DOHH2 (cell line): Measurements from ENCODE around the gene CPNE8.

Experiments used
- H3F3A ChIP-seq: fragments of 200-600 bp; sonication (generic), shearing (Covaris generic); 2 replicates; pipeline ENCODE4 v1.6.0; 2016; ENCODE audit warnings: antibody characterized with exemption, mild to moderate bottlenecking; ENCODE audit not compliant: control insufficient read depth, insufficient read depth
- H3K27ac ChIP-seq: fragments of 200-600 bp; sonication (generic); 2 replicates; pipeline ENCODE4 v1.5.1; 2014; ENCODE audit warnings: low read depth, mild to moderate bottlenecking, low read length, moderate library complexity
- H3K27me3 ChIP-seq: fragments of 200-600 bp; sonication (generic); 2 replicates; pipeline ENCODE4 v1.6.1; 2014; ENCODE audit warnings: mild to moderate bottlenecking, low read length, mixed read lengths; ENCODE audit not compliant: control insufficient read depth
- H3K36me3 ChIP-seq: fragments of 200-600 bp; sonication (generic); 2 replicates; pipeline ENCODE4 v1.6.1; 2014; ENCODE audit warnings: mild to moderate bottlenecking, low read length, moderate library complexity, mixed read lengths; ENCODE audit not compliant: control insufficient read depth
- H3K4me1 ChIP-seq: fragments of 200-600 bp; sonication (generic); 2 replicates; pipeline ENCODE4 v1.6.1; 2014; ENCODE audit warnings: mild to moderate bottlenecking, low read length, mixed read lengths; ENCODE audit not compliant: control insufficient read depth
- H3K4me2 ChIP-seq: fragments of 200-600 bp; sonication (generic); 2 replicates; pipeline ENCODE4 v1.6.0; 2014; ENCODE audit warnings: mild to moderate bottlenecking, low read length, moderate library complexity
- H3K4me3 ChIP-seq: fragments of 200-600 bp; sonication (generic); 2 replicates; pipeline ENCODE4 v1.5.1; 2014; ENCODE audit warnings: mild to moderate bottlenecking, low read length, mixed read lengths
- H3K79me2 ChIP-seq: fragments of 200-600 bp; sonication (generic); 2 replicates; pipeline ENCODE4 v1.6.1; 2014; ENCODE audit warnings: mild to moderate bottlenecking, low read length, mixed read lengths; ENCODE audit not compliant: control insufficient read depth
- H3K9me2 ChIP-seq: fragments of 200-600 bp; sonication (generic); replicated peaks from 2 replicates; pipeline ENCODE4 v1.6.1; 2014; ENCODE audit warnings: mild to moderate bottlenecking, low read length, mixed read lengths; ENCODE audit not compliant: control insufficient read depth
- H3K9me3 ChIP-seq: fragments of 200-600 bp; sonication (generic); 2 replicates; pipeline ENCODE4 v1.6.1; 2014; ENCODE audit warnings: antibody characterized with exemption, low read length, mixed read lengths; ENCODE audit not compliant: control insufficient read depth, insufficient read depth
- H4K20me1 ChIP-seq: fragments of 200-600 bp; sonication (generic); 2 replicates; pipeline ENCODE4 v1.6.0; 2014; ENCODE audit warnings: low read depth, mild to moderate bottlenecking, antibody characterized with exemption, low read length, moderate library complexity; ENCODE audit not compliant: control insufficient read depth, insufficient read depth
- EZH2phosphoT487 ChIP-seq: fragments of 200-600 bp; sonication (generic); IDR thresholded peaks from 2 replicates; pipeline ENCODE4 v1.6.1; 2017; ENCODE audit warnings: borderline replicate concordance, mild to moderate bottlenecking, antibody characterized with exemption, low read length, moderate library complexity, mixed read lengths
- TF ChIP-seq, protein P1 (sequence below): fragments of 200-600 bp; sonication (generic); IDR thresholded peaks from one replicate; pipeline ENCODE4 v1.5.1; 2014; ENCODE audit warnings: antibody characterized with exemption, mild to moderate bottlenecking, low read depth, low read length; ENCODE audit not compliant: poor library complexity, severe bottlenecking

CPNE8 gene

DNA sequence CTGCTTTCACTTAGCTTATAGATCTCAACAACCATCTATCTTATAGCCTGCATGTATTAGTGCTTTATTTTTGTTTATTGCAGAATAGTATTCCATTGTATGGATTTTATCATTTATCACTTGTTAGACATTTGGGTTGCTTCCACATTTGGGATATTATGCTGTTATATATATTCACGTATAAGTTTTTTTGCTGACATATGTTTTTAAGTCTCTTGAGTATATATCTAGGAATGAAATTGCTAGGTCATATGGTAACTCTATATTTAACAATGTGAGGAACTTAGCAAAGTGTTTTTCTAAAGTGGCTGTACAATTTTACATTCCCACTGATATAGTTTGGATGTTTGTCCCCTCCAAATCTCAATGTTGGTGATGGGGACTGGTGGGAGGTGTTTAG lies 208.1 kb downstream of the CPNE8 start:
- no peaks in the 10 kb centered on the region for H3K27me3 ChIP-seq
- no peaks in the 10 kb centered on the region for H3K79me2 ChIP-seq
- no peak overlapping the region for H3K27ac ChIP-seq
- H3K4me2 ChIP-seq, result no peak overlapping the region
- H4K20me1 ChIP-seq, result no peaks in the 10 kb centered on the region
- no peak for TF ChIP-seq EZH2phosphoT487
- TF ChIP-seq, protein P1, sequence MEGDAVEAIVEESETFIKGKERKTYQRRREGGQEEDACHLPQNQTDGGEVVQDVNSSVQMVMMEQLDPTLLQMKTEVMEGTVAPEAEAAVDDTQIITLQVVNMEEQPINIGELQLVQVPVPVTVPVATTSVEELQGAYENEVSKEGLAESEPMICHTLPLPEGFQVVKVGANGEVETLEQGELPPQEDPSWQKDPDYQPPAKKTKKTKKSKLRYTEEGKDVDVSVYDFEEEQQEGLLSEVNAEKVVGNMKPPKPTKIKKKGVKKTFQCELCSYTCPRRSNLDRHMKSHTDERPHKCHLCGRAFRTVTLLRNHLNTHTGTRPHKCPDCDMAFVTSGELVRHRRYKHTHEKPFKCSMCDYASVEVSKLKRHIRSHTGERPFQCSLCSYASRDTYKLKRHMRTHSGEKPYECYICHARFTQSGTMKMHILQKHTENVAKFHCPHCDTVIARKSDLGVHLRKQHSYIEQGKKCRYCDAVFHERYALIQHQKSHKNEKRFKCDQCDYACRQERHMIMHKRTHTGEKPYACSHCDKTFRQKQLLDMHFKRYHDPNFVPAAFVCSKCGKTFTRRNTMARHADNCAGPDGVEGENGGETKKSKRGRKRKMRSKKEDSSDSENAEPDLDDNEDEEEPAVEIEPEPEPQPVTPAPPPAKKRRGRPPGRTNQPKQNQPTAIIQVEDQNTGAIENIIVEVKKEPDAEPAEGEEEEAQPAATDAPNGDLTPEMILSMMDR, result no peak
- H3F3A ChIP-seq, result no peaks in the 10 kb centered on the region
- no peaks in the 10 kb centered on the region for H3K4me1 ChIP-seq
- H3K36me3 ChIP-seq, result no peaks in the 10 kb centered on the region
- no peak overlapping the region for H3K4me3 ChIP-seq
- no peaks in the 10 kb centered on the region for H3K9me2 ChIP-seq
- H3K9me3 ChIP-seq, result no peaks in the 10 kb centered on the region

DNA sequence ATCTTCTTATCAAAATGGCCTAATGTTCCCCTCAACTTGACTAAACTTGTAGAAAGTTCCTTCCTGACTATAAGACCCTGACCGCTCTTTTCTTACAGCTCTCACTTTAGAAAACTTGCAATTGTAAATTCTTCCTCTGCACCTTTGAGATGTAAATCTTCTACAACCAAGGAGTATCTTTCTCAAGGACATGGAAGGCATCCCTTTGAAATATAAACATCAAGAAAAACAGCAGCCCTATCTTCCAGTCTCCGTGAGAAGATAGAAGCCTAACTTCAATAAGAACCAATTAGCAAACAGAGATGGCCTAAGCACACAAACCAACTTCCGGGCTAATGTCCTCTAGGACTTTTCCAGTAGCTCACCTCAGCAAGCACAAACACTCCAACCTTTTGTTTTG lies 210.3 kb downstream of the CPNE8 start:
- Histone ChIP-seq H3K4me2 (no peak overlapping the region), H3K36me3 (no peaks in the 10 kb centered on the region), H4K20me1 (no peaks in the 10 kb centered on the region), H3K79me2 (no peaks in the 10 kb centered on the region), H3K9me2 (no peaks in the 10 kb centered on the region), H3K9me3 (no peaks in the 10 kb centered on the region), H3K27me3 (no peaks in the 10 kb centered on the region), H3K4me1 (no peaks in the 10 kb centered on the region), H3F3A (no peaks in the 10 kb centered on the region), H3K4me3 (no peak overlapping the region), H3K27ac (no peak overlapping the region)
- TF ChIP-seq, protein P1, result no peak
- TF ChIP-seq EZH2phosphoT487, result no peak

DNA sequence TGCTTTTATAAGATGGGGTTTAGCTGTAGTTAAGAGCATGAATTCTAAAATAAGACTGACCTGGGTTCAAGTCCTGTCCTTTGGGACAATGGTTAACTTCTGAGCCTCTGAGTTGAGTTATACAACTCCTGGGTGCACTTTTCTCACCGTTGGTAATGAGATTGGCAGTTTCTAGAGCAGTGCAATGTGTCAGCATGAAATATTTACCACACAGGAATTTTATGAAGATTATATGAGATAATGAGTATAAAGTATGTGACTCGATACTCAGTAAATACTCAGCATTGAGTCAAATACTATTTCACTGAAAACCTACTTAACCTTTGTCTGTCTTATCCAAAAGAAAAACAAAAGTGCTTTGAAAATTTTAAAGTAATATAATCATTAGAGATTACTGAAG lies 214.2 kb downstream of the CPNE8 start:
- Histone ChIP-seq H3K79me2 (no peaks in the 10 kb centered on the region), H3K27ac (no peak overlapping the region), H3K4me1 (no peaks in the 10 kb centered on the region), H3K4me2 (no peak overlapping the region), H3K36me3 (no peaks in the 10 kb centered on the region), H3K9me3 (no peaks in the 10 kb centered on the region), H3K9me2 (no peaks in the 10 kb centered on the region), H3K4me3 (no peak overlapping the region), H4K20me1 (no peaks in the 10 kb centered on the region), H3K27me3 (no peaks in the 10 kb centered on the region), H3F3A (no peaks in the 10 kb centered on the region)
- TF ChIP-seq, protein P1, result no peak
- no peak for TF ChIP-seq EZH2phosphoT487

DNA sequence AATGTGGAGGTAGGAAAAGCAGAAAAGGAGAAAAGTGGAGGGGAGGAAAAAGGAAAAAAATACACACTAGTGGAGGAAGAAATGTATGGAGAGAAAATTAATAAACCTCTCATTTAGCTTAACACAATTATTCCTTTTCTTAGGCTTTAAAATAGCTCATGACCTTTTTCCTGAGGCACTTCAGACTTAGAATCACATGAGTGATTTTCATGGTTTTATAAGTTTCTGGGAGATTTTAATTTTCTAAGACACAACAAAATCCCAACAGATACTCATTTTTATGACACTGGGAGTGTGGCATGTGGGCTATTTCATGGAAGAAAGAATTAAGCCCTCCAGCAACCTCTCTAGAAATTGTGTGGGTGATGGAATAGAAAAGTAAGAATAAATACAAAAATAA lies 214.7 kb downstream of the CPNE8 start:
- Histone ChIP-seq H3K4me1 (no peaks in the 10 kb centered on the region), H3K9me2 (no peaks in the 10 kb centered on the region), H3K27ac (no peak overlapping the region), H3F3A (no peaks in the 10 kb centered on the region), H3K9me3 (no peaks in the 10 kb centered on the region), H3K79me2 (no peaks in the 10 kb centered on the region), H3K4me2 (no peak overlapping the region), H3K4me3 (no peak overlapping the region), H3K36me3 (no peaks in the 10 kb centered on the region), H3K27me3 (no peaks in the 10 kb centered on the region), H4K20me1 (no peaks in the 10 kb centered on the region)
- no peak for TF ChIP-seq EZH2phosphoT487
- TF ChIP-seq, protein P1, result no peak
